ENCODE measurements around the gene BTN1A1.

DNA sequence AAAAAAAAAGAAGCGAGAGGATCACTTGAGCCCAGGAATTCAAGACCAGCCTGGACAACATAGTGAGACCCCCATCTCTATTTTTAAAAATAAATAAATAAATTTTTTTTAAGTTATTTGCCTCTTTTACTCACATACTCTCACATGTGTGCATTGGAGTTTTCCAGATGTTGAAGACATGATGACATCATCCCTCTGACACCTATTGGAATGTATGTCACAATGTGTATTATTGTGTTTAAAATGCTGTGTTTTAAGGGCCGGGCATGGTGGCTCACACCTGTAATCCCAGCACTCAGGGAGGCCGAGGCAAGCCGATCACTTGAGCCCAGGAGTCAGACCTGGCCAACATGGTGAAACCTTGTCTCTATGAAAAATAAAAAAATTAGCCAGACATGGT lies 17.8 kb upstream of the BTN1A1 start:
- TF ChIP-seq, protein P1, sequence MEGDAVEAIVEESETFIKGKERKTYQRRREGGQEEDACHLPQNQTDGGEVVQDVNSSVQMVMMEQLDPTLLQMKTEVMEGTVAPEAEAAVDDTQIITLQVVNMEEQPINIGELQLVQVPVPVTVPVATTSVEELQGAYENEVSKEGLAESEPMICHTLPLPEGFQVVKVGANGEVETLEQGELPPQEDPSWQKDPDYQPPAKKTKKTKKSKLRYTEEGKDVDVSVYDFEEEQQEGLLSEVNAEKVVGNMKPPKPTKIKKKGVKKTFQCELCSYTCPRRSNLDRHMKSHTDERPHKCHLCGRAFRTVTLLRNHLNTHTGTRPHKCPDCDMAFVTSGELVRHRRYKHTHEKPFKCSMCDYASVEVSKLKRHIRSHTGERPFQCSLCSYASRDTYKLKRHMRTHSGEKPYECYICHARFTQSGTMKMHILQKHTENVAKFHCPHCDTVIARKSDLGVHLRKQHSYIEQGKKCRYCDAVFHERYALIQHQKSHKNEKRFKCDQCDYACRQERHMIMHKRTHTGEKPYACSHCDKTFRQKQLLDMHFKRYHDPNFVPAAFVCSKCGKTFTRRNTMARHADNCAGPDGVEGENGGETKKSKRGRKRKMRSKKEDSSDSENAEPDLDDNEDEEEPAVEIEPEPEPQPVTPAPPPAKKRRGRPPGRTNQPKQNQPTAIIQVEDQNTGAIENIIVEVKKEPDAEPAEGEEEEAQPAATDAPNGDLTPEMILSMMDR (IDR thresholded peaks at IDR 0.05) = no peak
- TF ChIP-seq EZH2 (IDR thresholded peaks at IDR 0.05; ENCODE audit: borderline replicate concordance, insufficient read depth, low read depth, low read length, poor library complexity, severe bottlenecking) = no peak

All from B cell (primary cell).